ENCODE data around the gene ZNF79. TPM values are rescaled to one million over a fixed set of nuclear protein-coding genes. Genes with fewer than 3 reads are reported as not detected.
A peak's percentile ranks its signal among the peaks of the same experiment; 100 is the strongest.
"Not testable (repeated sequence)": the region's sequence is repeated elsewhere in the genome, so short reads cannot be mapped to it uniquely, and the experiment has no call there.

Gene ZNF79
- total RNA-seq, 1 experiment from 2014 or later: 11.7 TPM

GRCh38 chr9:127450830-127451607 is 26.8 kb downstream of the ZNF79 start, which contains the start of the genes LRSAM1 and RPL12:
LRSAM1 (plus strand) TSS chr9:127451510; CDS start chr9:127454528, 3,018 bp downstream.
RPL12 (minus strand) TSS chr9:127451406; CDS start chr9:127451317, 89 bp downstream.
- Histone ChIP-seq H3K4me1 (peaks cover 10% of the 10 kb centered on the region; the same call in 1 of the 2 replicates), H3K27ac (peak within 1 kb of the TSS; percentile 82), H3K9me3 (replicated peaks) (0 out of 2 replicates have a peak, but pooled peaks cover 3% of the 10 kb centered on the region), H3K27me3 (no peaks in the 10 kb centered on the region), H3K4me3 (peak within 1 kb of the TSS; percentile 91), H3K36me3 (peaks cover 50% of the 10 kb centered on the region)
- DNase-seq: peak; percentile 97 to 99

GRCh38 chr9:127451608-127451857 is 27.4 kb downstream of the ZNF79 start:
- no peak for DNase-seq
- Histone ChIP-seq H3K4me3 (peak overlapping the region; percentile 91), H3K4me1 (peaks cover 10% of the 10 kb centered on the region; the same call in 1 of the 2 replicates), H3K36me3 (peaks cover 45% of the 10 kb centered on the region), H3K9me3 (replicated peaks) (no peaks in the 10 kb centered on the region), H3K27ac (peak overlapping the region; percentile 82), H3K27me3 (no peaks in the 10 kb centered on the region)

- H3K36me3 ChIP-seq: peaks cover 40% of the 10 kb centered on the region
- DNase-seq: peak; percentile 62 to 71
- H3K27ac ChIP-seq: peak overlapping the region; percentile 82
- peaks cover 10% of the 10 kb centered on the region; the same call in 1 of the 2 replicates for H3K4me1 ChIP-seq
- no peaks in the 10 kb centered on the region for H3K27me3 ChIP-seq
- H3K9me3 ChIP-seq (replicated peaks): no peaks in the 10 kb centered on the region
- H3K4me3 ChIP-seq: peak overlapping the region; percentile 91
Observed at GRCh38 chr9:127451858-127452656, 27.9 kb downstream of the ZNF79 start.

- H3K36me3 ChIP-seq: peaks cover 33% of the 10 kb centered on the region
- no peaks in the 10 kb centered on the region for H3K27me3 ChIP-seq
- H3K4me1 ChIP-seq: peaks cover 10% of the 10 kb centered on the region; the same call in 1 of the 2 replicates
- no peaks in the 10 kb centered on the region for H3K9me3 ChIP-seq (replicated peaks)
- peak overlapping the region; percentile 91 for H3K4me3 ChIP-seq
- no peak overlapping the region for H3K27ac ChIP-seq
- DNase-seq: peak; percentile 42 to 62
Observed at GRCh38 chr9:127452691-127453090, 28.5 kb downstream of the ZNF79 start.

GRCh38 chr9:127455324-127455992 is 31.3 kb downstream of the ZNF79 start:
- DNase-seq: no peak
- H3K27me3 ChIP-seq: no peaks in the 10 kb centered on the region
- H3K9me3 ChIP-seq (replicated peaks): no peaks in the 10 kb centered on the region
- H3K4me1 ChIP-seq: peaks cover 4% of the 10 kb centered on the region; the same call in 1 of the 2 replicates
- H3K36me3 ChIP-seq: peaks cover 10% of the 10 kb centered on the region
- no peak overlapping the region for H3K4me3 ChIP-seq
- H3K27ac ChIP-seq: no peak overlapping the region

- Histone ChIP-seq H3K36me3 (peaks cover 4% of the 10 kb centered on the region; the same call in 1 of the 2 replicates), H3K27me3 (no peaks in the 10 kb centered on the region), H3K9me3 (replicated peaks) (no peaks in the 10 kb centered on the region), H3K27ac (no peak overlapping the region), H3K4me1 (peaks cover 12% of the 10 kb centered on the region; the same call in 1 of the 2 replicates), H3K4me3 (no peak overlapping the region)
- DNase-seq: no peak
Observed at GRCh38 chr9:127457191-127457878, 33.2 kb downstream of the ZNF79 start.

- DNase-seq: peak; percentile 28 to 52
- Histone ChIP-seq H3K9me3 (replicated peaks) (no peaks in the 10 kb centered on the region), H3K27ac (no peak overlapping the region), H3K27me3 (no peaks in the 10 kb centered on the region), H3K36me3 (peaks cover 4% of the 10 kb centered on the region; the same call in 1 of the 2 replicates), H3K4me3 (no peak overlapping the region), H3K4me1 (peaks cover 15% of the 10 kb centered on the region)
Observed at GRCh38 chr9:127458921-127459320, 34.7 kb downstream of the ZNF79 start.

GRCh38 chr9:127463382-127463781 is 39.2 kb downstream of the ZNF79 start:
- H3K27me3 ChIP-seq: no peaks in the 10 kb centered on the region
- H3K4me1 ChIP-seq: peaks cover 18% of the 10 kb centered on the region
- peaks cover 8% of the 10 kb centered on the region; the same call in 1 of the 2 replicates for H3K36me3 ChIP-seq
- peak in 1 of 2 experiments; percentile 25 for DNase-seq
- no peaks in the 10 kb centered on the region for H3K9me3 ChIP-seq (replicated peaks)
- no peak overlapping the region for H3K4me3 ChIP-seq
- H3K27ac ChIP-seq: peak overlapping the region; percentile 37

GRCh38 chr9:127463911-127464310 is 39.7 kb downstream of the ZNF79 start:
- peak; percentile 64 to 65 for DNase-seq
- Histone ChIP-seq H3K4me3 (no peak overlapping the region), H3K27me3 (no peaks in the 10 kb centered on the region), H3K4me1 (peaks cover 18% of the 10 kb centered on the region), H3K36me3 (peaks cover 8% of the 10 kb centered on the region; the same call in 1 of the 2 replicates), H3K9me3 (replicated peaks) (no peaks in the 10 kb centered on the region), H3K27ac (peak overlapping the region; percentile 37)

- not testable (repeated sequence) for H3K27ac ChIP-seq; DNase-seq; H3K36me3 ChIP-seq; H3K4me3 ChIP-seq; H3K9me3 ChIP-seq (replicated peaks); H3K27me3 ChIP-seq
- H3K4me1 ChIP-seq: peaks cover 12% of the 10 kb centered on the region
Observed at GRCh38 chr9:127466407-127466917, 42.3 kb downstream of the ZNF79 start.

- no peaks in the 10 kb centered on the region for H3K27me3 ChIP-seq
- H3K4me1 ChIP-seq: peaks cover 10% of the 10 kb centered on the region
- no peak overlapping the region for H3K4me3 ChIP-seq
- H3K9me3 ChIP-seq (replicated peaks): no peaks in the 10 kb centered on the region
- H3K36me3 ChIP-seq: peaks cover 4% of the 10 kb centered on the region; the same call in 1 of the 2 replicates
- no peak for DNase-seq
- no peak overlapping the region for H3K27ac ChIP-seq
Observed at GRCh38 chr9:127467621-127468020, 43.4 kb downstream of the ZNF79 start.

GRCh38 chr9:127470662-127471061 is 46.5 kb downstream of the ZNF79 start:
- Histone ChIP-seq H3K9me3 (replicated peaks) (no peaks in the 10 kb centered on the region), H3K27ac (no peak overlapping the region), H3K27me3 (no peaks in the 10 kb centered on the region), H3K4me1 (no peaks in the 10 kb centered on the region), H3K4me3 (no peak overlapping the region), H3K36me3 (peaks cover 6% of the 10 kb centered on the region; the same call in 1 of the 2 replicates)
- no peak for DNase-seq

GRCh38 chr9:127473501-127473900 is 49.3 kb downstream of the ZNF79 start:
- H3K27ac ChIP-seq: no peak overlapping the region

GRCh38 chr9:127473932-127474331 is 49.8 kb downstream of the ZNF79 start:
- no peak for DNase-seq
- Histone ChIP-seq H3K27ac (no peak overlapping the region), H3K27me3 (no peaks in the 10 kb centered on the region)

More at GRCh38 chr9:127473501-127473900, 49.3 kb downstream of the ZNF79 start:
- peaks cover 4% of the 10 kb centered on the region; the same call in 1 of the 2 replicates for H3K36me3 ChIP-seq
- no peak for DNase-seq
- H3K4me1 ChIP-seq: no peaks in the 10 kb centered on the region
- no peak overlapping the region for H3K4me3 ChIP-seq
- no peaks in the 10 kb centered on the region for H3K27me3 ChIP-seq
- no peaks in the 10 kb centered on the region for H3K9me3 ChIP-seq (replicated peaks)

More at GRCh38 chr9:127473932-127474331, 49.8 kb downstream of the ZNF79 start:
- Histone ChIP-seq H3K4me1 (no peaks in the 10 kb centered on the region), H3K9me3 (replicated peaks) (no peaks in the 10 kb centered on the region), H3K4me3 (no peak overlapping the region), H3K36me3 (peaks cover 4% of the 10 kb centered on the region; the same call in 1 of the 2 replicates)

Measured in SJCRH30 (cell line).